ENCODE data around the gene EVC. TPM values are rescaled to one million over a fixed set of nuclear protein-coding genes. Genes with fewer than 3 reads are reported as not detected.

EVC gene
- total and polyA plus RNA-seq, 4 donors = 9.3 to 58.2 (median 25.0) TPM

- Histone ChIP-seq H3K9me3 (ENCODE audit: control insufficient read depth, low read length) (no peaks in the 10 kb centered on the region), H3K36me3 (ENCODE audit: control insufficient read depth in 1 of 2, insufficient read depth in 2 of 2, low read length in 1 of 2) (peaks cover 0 to 4% of the 10 kb centered on the region in 2 donors), H3K27me3 (ENCODE audit: control insufficient read depth in 1 of 2, insufficient read depth in 2 of 2, low read length in 1 of 2) (no peaks in the 10 kb centered on the region), H3K27ac (ENCODE audit: low read depth in 1 of 2, low read length in 2 of 2) (no peak overlapping the region), H3K4me3 (ENCODE audit: low read length in 2 of 2) (no peak overlapping the region), H3K4me1 (ENCODE audit: control insufficient read depth in 1 of 2, insufficient read depth in 2 of 2, low read length in 2 of 2) (no peaks in the 10 kb centered on the region)
- intact Hi-C loops (cut with DNase I) = no loop called here
- whole genome bisulfite sequencing, 2 donors = 99 to 100% methylated on average over 1 of the region's 1 CpG
- DNase-seq = no peak
- ATAC-seq (ENCODE audit: low FRiP score) = no peak
Measured at GRCh38 chr4:5776510-5776909, 65.5 kb downstream of the EVC start.

- H3K27ac ChIP-seq (ENCODE audit: low read depth in 1 of 2, low read length in 2 of 2) = no peak overlapping the region
- DNase-seq = no peak
Measured at GRCh38 chr4:5780831-5781480, 70.0 kb downstream of the EVC start.

DNA sequence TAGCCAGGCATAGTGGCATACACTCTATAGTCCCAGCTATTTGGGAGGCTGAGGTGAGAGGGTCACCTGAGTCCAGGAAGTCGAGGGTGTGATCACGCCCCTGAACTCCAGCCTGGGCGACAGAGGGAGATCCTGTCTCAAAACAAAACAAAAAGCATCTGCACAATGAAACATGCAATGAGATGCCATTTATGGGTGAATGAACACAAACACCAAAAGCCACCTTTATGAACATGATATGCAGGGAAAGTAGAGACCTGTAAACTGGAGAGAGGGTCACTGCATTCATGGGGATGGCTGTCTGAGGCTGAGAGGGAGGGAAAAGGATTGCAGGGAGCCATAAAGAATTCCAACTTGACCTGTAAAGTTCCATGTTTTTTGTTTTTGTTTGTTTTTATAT is 70.7 kb downstream of the EVC start:
- Histone ChIP-seq H3K4me3 (ENCODE audit: low read length in 2 of 2) (no peak overlapping the region), H3K27me3 (ENCODE audit: control insufficient read depth in 1 of 2, insufficient read depth in 2 of 2, low read length in 1 of 2) (no peaks in the 10 kb centered on the region), H3K36me3 (ENCODE audit: control insufficient read depth in 1 of 2, insufficient read depth in 2 of 2, low read length in 1 of 2) (peaks cover 0 to 4% of the 10 kb centered on the region in 2 donors), H3K9me3 (ENCODE audit: control insufficient read depth, low read length) (no peaks in the 10 kb centered on the region), H3K4me1 (ENCODE audit: control insufficient read depth in 1 of 2, insufficient read depth in 2 of 2, low read length in 2 of 2) (no peaks in the 10 kb centered on the region), H3K27ac (ENCODE audit: low read depth in 1 of 2, low read length in 2 of 2) (no peak overlapping the region)
- 90% methylated on average over 3 of the region's 3 CpGs for WGBS, 2 donors
- DNase-seq (no peak), ATAC-seq (ENCODE audit: low FRiP score) (no peak)
- intact Hi-C loops (cut with DNase I) = no loop called here

More at GRCh38 chr4:5780831-5781480, 70.0 kb downstream of the EVC start:
- H3K36me3 ChIP-seq (ENCODE audit: control insufficient read depth in 1 of 2, insufficient read depth in 2 of 2, low read length in 1 of 2) = peaks cover 4% of the 10 kb centered on the region in 2 donors
- ATAC-seq (ENCODE audit: low FRiP score) = no peak
- no peak overlapping the region for H3K4me3 ChIP-seq (ENCODE audit: low read length in 2 of 2)
- H3K27me3 ChIP-seq (ENCODE audit: control insufficient read depth in 1 of 2, insufficient read depth in 2 of 2, low read length in 1 of 2) = no peaks in the 10 kb centered on the region
- intact Hi-C loops (cut with DNase I) = no loop called here
- no peaks in the 10 kb centered on the region for H3K4me1 ChIP-seq (ENCODE audit: control insufficient read depth in 1 of 2, insufficient read depth in 2 of 2, low read length in 2 of 2)
- no peaks in the 10 kb centered on the region for H3K9me3 ChIP-seq (ENCODE audit: control insufficient read depth, low read length)
- WGBS, 2 donors = 89 to 90% methylated on average over 9 of the region's 9 CpGs

GRCh38 chr4:5782829-5783476 is 72.0 kb downstream of the EVC start:
- Histone ChIP-seq H3K4me3 (ENCODE audit: low read length in 2 of 2) (no peak overlapping the region), H3K27me3 (ENCODE audit: control insufficient read depth in 1 of 2, insufficient read depth in 2 of 2, low read length in 1 of 2) (no peaks in the 10 kb centered on the region), H3K9me3 (ENCODE audit: control insufficient read depth, low read length) (no peaks in the 10 kb centered on the region), H3K4me1 (ENCODE audit: control insufficient read depth in 1 of 2, insufficient read depth in 2 of 2, low read length in 2 of 2) (no peaks in the 10 kb centered on the region), H3K27ac (ENCODE audit: low read depth in 1 of 2, low read length in 2 of 2) (no peak overlapping the region), H3K36me3 (ENCODE audit: control insufficient read depth in 1 of 2, insufficient read depth in 2 of 2, low read length in 1 of 2) (peaks cover 0 to 4% of the 10 kb centered on the region in 2 donors)
- intact Hi-C loops (cut with DNase I) = no loop called here
- DNase-seq (no peak), ATAC-seq (ENCODE audit: low FRiP score) (no peak)
- whole genome bisulfite sequencing, 2 donors = 92 to 96% methylated on average over 6 of the region's 6 CpGs

GRCh38 chr4:5783486-5783885 is 72.5 kb downstream of the EVC start:
- no peaks in the 10 kb centered on the region for H3K9me3 ChIP-seq (ENCODE audit: control insufficient read depth, low read length)
- H3K4me3 ChIP-seq (ENCODE audit: low read length in 2 of 2) = no peak overlapping the region
- WGBS, 2 donors = 68 to 74% methylated on average over 14 of the region's 14 CpGs
- intact Hi-C loops (cut with DNase I) = no loop called here
- H3K27ac ChIP-seq (ENCODE audit: low read depth in 1 of 2, low read length in 2 of 2) = no peak overlapping the region
- peaks cover 0 to 4% of the 10 kb centered on the region in 2 donors for H3K36me3 ChIP-seq (ENCODE audit: control insufficient read depth in 1 of 2, insufficient read depth in 2 of 2, low read length in 1 of 2)
- no peak for DNase-seq
- H3K4me1 ChIP-seq (ENCODE audit: control insufficient read depth in 1 of 2, insufficient read depth in 2 of 2, low read length in 2 of 2) = no peaks in the 10 kb centered on the region
- no peak for ATAC-seq (ENCODE audit: low FRiP score)
- H3K27me3 ChIP-seq (ENCODE audit: control insufficient read depth in 1 of 2, insufficient read depth in 2 of 2, low read length in 1 of 2) = no peaks in the 10 kb centered on the region

- Histone ChIP-seq H3K27me3 (ENCODE audit: control insufficient read depth in 1 of 2, insufficient read depth in 2 of 2, low read length in 1 of 2) (no peaks in the 10 kb centered on the region), H3K9me3 (ENCODE audit: control insufficient read depth, low read length) (no peaks in the 10 kb centered on the region), H3K36me3 (ENCODE audit: control insufficient read depth in 1 of 2, insufficient read depth in 2 of 2, low read length in 1 of 2) (peaks cover 0 to 4% of the 10 kb centered on the region in 2 donors), H3K4me1 (ENCODE audit: control insufficient read depth in 1 of 2, insufficient read depth in 2 of 2, low read length in 2 of 2) (no peaks in the 10 kb centered on the region), H3K4me3 (ENCODE audit: low read length in 2 of 2) (no peak overlapping the region), H3K27ac (ENCODE audit: low read depth in 1 of 2, low read length in 2 of 2) (no peak overlapping the region)
- no peak for DNase-seq
- intact Hi-C loops (cut with DNase I) = no loop called here
- WGBS, 2 donors = 90 to 94% methylated on average over 6 of the region's 6 CpGs
- no peak for ATAC-seq (ENCODE audit: low FRiP score)
Measured at GRCh38 chr4:5784021-5784420, 73.0 kb downstream of the EVC start.

GRCh38 chr4:5784960-5785611 is 74.1 kb downstream of the EVC start:
- WGBS, 2 donors = 73 to 76% methylated on average over 9 of the region's 9 CpGs
- Histone ChIP-seq H3K4me1 (ENCODE audit: control insufficient read depth in 1 of 2, insufficient read depth in 2 of 2, low read length in 2 of 2) (no peaks in the 10 kb centered on the region), H3K36me3 (ENCODE audit: control insufficient read depth in 1 of 2, insufficient read depth in 2 of 2, low read length in 1 of 2) (peaks cover 0 to 5% of the 10 kb centered on the region in 2 donors), H3K27ac (ENCODE audit: low read depth in 1 of 2, low read length in 2 of 2) (peak overlapping the region in 1 of 2 donors; percentile 34), H3K9me3 (ENCODE audit: control insufficient read depth, low read length) (no peaks in the 10 kb centered on the region), H3K4me3 (ENCODE audit: low read length in 2 of 2) (no peak overlapping the region), H3K27me3 (ENCODE audit: control insufficient read depth in 1 of 2, insufficient read depth in 2 of 2, low read length in 1 of 2) (no peaks in the 10 kb centered on the region)
- DNase-seq (no peak), ATAC-seq (ENCODE audit: low FRiP score) (no peak)
- intact Hi-C loops (cut with DNase I) = loop anchor here (5.0 kb wide), 2 partner anchors 73 to 93 kb away; partner anchors contain the start of gene EVC (in 2 of the 2)

DNA sequence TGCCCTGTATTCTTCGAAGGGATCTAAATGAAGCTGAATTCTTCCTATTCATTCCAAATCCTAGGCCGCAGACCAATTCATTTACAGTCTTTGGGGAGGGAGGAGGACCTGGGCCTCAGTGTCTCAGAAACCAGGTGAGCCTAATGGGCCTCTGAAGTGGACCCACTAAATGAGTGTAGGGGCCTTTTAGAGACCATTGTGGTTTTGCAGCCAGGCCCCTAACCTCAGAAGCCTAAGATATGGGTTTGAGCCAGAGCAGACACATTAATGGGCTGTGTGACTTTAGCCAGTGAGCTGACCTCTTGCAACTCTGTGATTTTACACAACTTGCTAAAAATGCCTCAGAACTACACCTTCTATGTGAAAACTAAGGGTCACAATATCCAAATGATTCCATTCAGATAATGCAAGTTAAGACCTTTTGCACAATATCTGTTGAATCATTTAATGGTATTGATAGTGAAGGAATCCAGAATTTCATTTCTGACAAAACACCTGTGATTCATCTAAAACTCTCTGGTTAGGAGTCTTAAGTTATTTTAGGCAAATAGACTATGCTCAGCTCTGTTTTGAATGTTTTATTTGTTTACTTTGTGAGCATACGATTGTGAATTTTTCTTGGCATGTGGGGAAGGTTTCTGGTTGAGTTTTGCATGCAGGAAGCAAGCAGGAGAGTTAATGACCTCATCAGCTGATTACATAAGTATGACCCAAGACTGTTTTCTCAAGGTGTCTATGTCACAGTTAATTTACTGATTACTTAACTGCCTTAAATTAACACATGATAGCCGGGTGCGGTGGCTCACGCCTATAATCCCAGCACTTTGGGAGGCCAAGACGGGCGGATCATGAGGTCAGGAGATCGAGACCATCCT is 75.0 kb downstream of the EVC start:
- DNase-seq (no peak), ATAC-seq (ENCODE audit: low FRiP score) (no peak)
- Histone ChIP-seq H3K4me3 (ENCODE audit: low read length in 2 of 2) (no peak overlapping the region), H3K4me1 (ENCODE audit: control insufficient read depth in 1 of 2, insufficient read depth in 2 of 2, low read length in 2 of 2) (no peaks in the 10 kb centered on the region), H3K27ac (ENCODE audit: low read depth in 1 of 2, low read length in 2 of 2) (peak overlapping the region in 1 of 2 donors; percentile 58), H3K36me3 (ENCODE audit: control insufficient read depth in 1 of 2, insufficient read depth in 2 of 2, low read length in 1 of 2) (peaks cover 0 to 5% of the 10 kb centered on the region in 2 donors), H3K27me3 (ENCODE audit: control insufficient read depth in 1 of 2, insufficient read depth in 2 of 2, low read length in 1 of 2) (no peaks in the 10 kb centered on the region), H3K9me3 (ENCODE audit: control insufficient read depth, low read length) (no peaks in the 10 kb centered on the region)
- intact Hi-C loops (cut with DNase I) = loop anchor here (5.0 kb wide), 2 partner anchors 74 to 94 kb away; partner anchors contain the start of gene EVC (in 2 of the 2)
- WGBS, 2 donors = 55 to 58% methylated on average over 9 of the region's 9 CpGs
